Lung (tissue), 12 donors: ENCODE results near the gene RNASEH2A. TPM values are rescaled to one million over a fixed set of nuclear protein-coding genes. Genes with fewer than 3 reads are reported as not detected.

Source experiments
- ATAC-seq: fragments of 200-7000 bp; cut with Tn5 transposase; one replicate; pipeline ENCODE4 v1.9.1; 2020; ENCODE audit warnings: moderate number of reproducible peaks; ENCODE audit not compliant: insufficient read depth, low FRiP score
- DNase-seq, 3 donors: peaks; one replicate each; pipeline ENCODE4 v3.0.0-alpha.2; 2013 to 2017
- H3K27ac ChIP-seq, 2 donors: one replicate each; pipeline ENCODE4 v1.5.1; 2013; ENCODE audit warnings: mild to moderate bottlenecking in 2 of 2, moderate library complexity in 2 of 2, control low read depth in 1 of 2, inconsistent platforms in 1 of 2, low read depth in 1 of 2, low read length in 1 of 2
- H3K27me3 ChIP-seq, 3 donors: one replicate each; pipeline ENCODE4 v1.5.1; 2013; ENCODE audit warnings: low read length in 2 of 3; ENCODE audit not compliant: control insufficient read depth in 3 of 3, insufficient read depth in 3 of 3
- H3K36me3 ChIP-seq, 4 donors: one replicate each; pipeline ENCODE4 v1.5.1; 2013; ENCODE audit warnings: low read length in 4 of 4, mild to moderate bottlenecking in 1 of 4, moderate library complexity in 1 of 4; ENCODE audit not compliant: control insufficient read depth in 4 of 4, insufficient read depth in 4 of 4
- H3K4me1 ChIP-seq, 5 donors: one replicate each; pipeline ENCODE4 v1.5.1; 2013; ENCODE audit warnings: low read length in 5 of 5, mild to moderate bottlenecking in 2 of 5, moderate library complexity in 1 of 5; ENCODE audit not compliant: control insufficient read depth in 5 of 5, insufficient read depth in 5 of 5
- H3K4me3 ChIP-seq: one replicate; pipeline ENCODE4 v1.5.1; 2013; ENCODE audit warnings: mild to moderate bottlenecking, control low read depth, moderate library complexity
- H3K9ac ChIP-seq, 2 donors: one replicate each; pipeline ENCODE4 v1.5.1; 2013; ENCODE audit warnings: low read length in 2 of 2, control low read depth in 1 of 2; ENCODE audit not compliant: insufficient read depth in 1 of 2
- H3K9me3 ChIP-seq, 4 donors: one replicate each; pipeline ENCODE4 v1.5.1; 2013; ENCODE audit warnings: low read length in 3 of 4, mild to moderate bottlenecking in 1 of 4, moderate library complexity in 1 of 4; ENCODE audit not compliant: control insufficient read depth in 4 of 4, insufficient read depth in 3 of 4
- WGBS, 2 donors: extraction: QIAGEN DNeasy Blood & Tissue Kit; methylation state at CpG; one replicate each; pipeline ENCODE4 v1.1.7; 2013; 5-methylcytosine and 5-hydroxymethylcytosine counted together
- polyA plus RNA-seq, 2 donors: library from polyadenylated mRNA; stranded (reverse); fragments of 200-250 nt; gene quantifications; one replicate each; pipeline ENCODE4 v1.2.1, GENCODE V29; 2013
- total RNA-seq, 2 donors: library from RNA; depleted of rRNA in 1 of 2; stranded (reverse); fragments of >200 nt in 1 of 2; gene quantifications; one replicate each; pipeline ENCODE4 v1.2.1, GENCODE V29; 2014 to 2021
- TF ChIP-seq, protein P1 (sequence below): IDR thresholded peaks from 2 replicates; pipeline ENCODE4 v1.5.1; 2012; ENCODE audit warnings: mild to moderate bottlenecking; ENCODE audit errors: control extremely low read depth, extremely low read depth
- donor health status: control.
- donor health status: control.
- donor health status: Bipolar disorder and iron deficiency.
- donor health status: healthy.
- donor health status: DM: yes; HTN: yes; CAD: no.

RNASEH2A gene
- total and polyA plus RNA-seq, 4 donors = 7.3 to 16.1 (median 9.3) TPM

- Histone ChIP-seq H3K9me3 (peaks cover 0 to 4% (median 0%) of the 10 kb centered on the region in 4 donors), H3K36me3 (no peaks in the 10 kb centered on the region), H3K4me1 (peaks cover 0 to 9% (median 0%) of the 10 kb centered on the region in 5 donors), H3K27me3 (peaks cover 0 to 60% (median 58%) of the 10 kb centered on the region in 3 donors), H3K27ac (no peak overlapping the region), H3K9ac (no peak overlapping the region), H3K4me3 (no peak overlapping the region)
- TF ChIP-seq, protein P1, sequence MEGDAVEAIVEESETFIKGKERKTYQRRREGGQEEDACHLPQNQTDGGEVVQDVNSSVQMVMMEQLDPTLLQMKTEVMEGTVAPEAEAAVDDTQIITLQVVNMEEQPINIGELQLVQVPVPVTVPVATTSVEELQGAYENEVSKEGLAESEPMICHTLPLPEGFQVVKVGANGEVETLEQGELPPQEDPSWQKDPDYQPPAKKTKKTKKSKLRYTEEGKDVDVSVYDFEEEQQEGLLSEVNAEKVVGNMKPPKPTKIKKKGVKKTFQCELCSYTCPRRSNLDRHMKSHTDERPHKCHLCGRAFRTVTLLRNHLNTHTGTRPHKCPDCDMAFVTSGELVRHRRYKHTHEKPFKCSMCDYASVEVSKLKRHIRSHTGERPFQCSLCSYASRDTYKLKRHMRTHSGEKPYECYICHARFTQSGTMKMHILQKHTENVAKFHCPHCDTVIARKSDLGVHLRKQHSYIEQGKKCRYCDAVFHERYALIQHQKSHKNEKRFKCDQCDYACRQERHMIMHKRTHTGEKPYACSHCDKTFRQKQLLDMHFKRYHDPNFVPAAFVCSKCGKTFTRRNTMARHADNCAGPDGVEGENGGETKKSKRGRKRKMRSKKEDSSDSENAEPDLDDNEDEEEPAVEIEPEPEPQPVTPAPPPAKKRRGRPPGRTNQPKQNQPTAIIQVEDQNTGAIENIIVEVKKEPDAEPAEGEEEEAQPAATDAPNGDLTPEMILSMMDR = no peak
- DNase-seq = no peak
- no peak for ATAC-seq
- 0 to 2% methylated on average over 3 to 5 of the region's 5 CpGs for WGBS, 2 donors
Observed at GRCh38 chr19:12833418-12833737, 27.0 kb downstream of the RNASEH2A start.

- DNase-seq (peak in 1 of 3 donors; percentile 13), ATAC-seq (no peak)
- Histone ChIP-seq H3K27me3 (peaks cover 0 to 61% (median 57%) of the 10 kb centered on the region in 3 donors), H3K9me3 (peaks cover 0 to 4% (median 0%) of the 10 kb centered on the region in 4 donors), H3K27ac (no peak overlapping the region), H3K4me3 (peak overlapping the region; percentile 16), H3K9ac (no peak overlapping the region), H3K4me1 (peaks cover 0 to 11% (median 0%) of the 10 kb centered on the region in 5 donors), H3K36me3 (no peaks in the 10 kb centered on the region)
- TF ChIP-seq, protein P1 = no peak
- WGBS, 2 donors = 2% methylated on average over 55 to 81 of the region's 87 CpGs
Observed at GRCh38 chr19:12833738-12834565, 27.6 kb downstream of the RNASEH2A start.

- ATAC-seq (no peak), DNase-seq (no peak)
- no peak within 1 kb of the TSS for H3K27ac ChIP-seq
- H3K27me3 ChIP-seq = peaks cover 0 to 67% (median 62%) of the 10 kb centered on the region in 3 donors
- peaks cover 0 to 4% (median 0%) of the 10 kb centered on the region in 4 donors for H3K9me3 ChIP-seq
- H3K4me3 ChIP-seq = peak within 1 kb of the TSS; percentile 16
- H3K9ac ChIP-seq = no peak within 1 kb of the TSS
- TF ChIP-seq, protein P1 = no peak
- 6 to 8% methylated on average over 20 of the region's 20 CpGs for WGBS, 2 donors
- peaks cover 0 to 11% (median 0%) of the 10 kb centered on the region in 5 donors for H3K4me1 ChIP-seq
- H3K36me3 ChIP-seq = no peaks in the 10 kb centered on the region
Observed at GRCh38 chr19:12834566-12834943, 28.2 kb downstream of the RNASEH2A start, which contains the start of gene RTBDN. TSS of gene RTBDN (minus strand) at chr19:12834579. CDS start at chr19:12829979, 4,600 bp downstream.
